HG02642 (cell line): ENCODE data around the gene QPRT.
"Not testable (repeated sequence)": the region's sequence is repeated elsewhere in the genome, so short reads cannot be mapped to it uniquely, and the experiment has no call there.

ENCODE experiments used
- ATAC-seq: cut with Tn5 transposase; IDR thresholded peaks from one replicate; pipeline ENCODE4 v1.9.1; 2021; ENCODE audit warnings: mild to moderate bottlenecking; ENCODE audit not compliant: unreplicated experiment, poor library complexity

Gene QPRT

GRCh38 chr16:29688172-29688571, 9.2 kb downstream of the QPRT start:
- no peak for ATAC-seq

DNA sequence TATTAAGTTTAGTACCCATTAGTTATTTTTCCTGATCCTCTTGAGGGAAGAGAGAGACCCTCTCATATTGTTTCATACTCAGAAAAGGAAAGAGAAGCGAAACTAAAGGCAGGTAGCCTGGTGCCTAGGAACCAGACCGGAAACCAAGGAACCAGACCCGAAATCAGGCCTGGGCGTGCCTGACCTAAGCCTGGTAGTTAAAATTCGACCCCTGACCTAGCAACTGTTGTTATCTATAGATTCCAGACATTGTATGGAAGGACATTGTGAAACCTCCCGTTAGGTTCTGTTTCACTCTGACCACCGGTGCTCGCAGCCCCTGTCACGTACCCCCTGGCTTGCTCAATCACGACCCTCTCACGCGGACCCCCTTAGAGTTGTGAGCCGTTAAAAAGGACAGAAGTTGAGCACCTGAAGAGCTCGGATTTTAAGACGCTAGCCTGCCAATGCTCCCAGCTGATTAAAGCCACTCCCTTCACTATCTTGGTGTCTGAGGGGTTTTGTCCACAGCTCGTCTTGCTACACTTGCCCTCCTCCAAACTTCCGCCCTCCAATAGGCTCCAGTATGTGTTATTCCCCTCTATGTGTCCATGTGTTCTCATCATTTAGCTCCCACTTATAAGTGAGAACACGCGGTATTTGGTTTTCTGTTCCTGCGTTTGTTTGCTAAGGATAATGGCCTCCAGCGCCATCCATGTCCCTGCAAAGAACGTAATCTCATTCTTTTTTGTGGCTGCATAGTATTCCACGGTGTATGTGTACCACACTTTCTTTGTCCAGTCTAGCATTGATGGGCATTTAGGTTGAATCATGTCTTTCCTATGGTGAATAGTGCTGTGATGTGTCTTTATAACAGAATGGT, 10.7 kb downstream of the QPRT start:
- not testable (repeated sequence) for ATAC-seq

DNA sequence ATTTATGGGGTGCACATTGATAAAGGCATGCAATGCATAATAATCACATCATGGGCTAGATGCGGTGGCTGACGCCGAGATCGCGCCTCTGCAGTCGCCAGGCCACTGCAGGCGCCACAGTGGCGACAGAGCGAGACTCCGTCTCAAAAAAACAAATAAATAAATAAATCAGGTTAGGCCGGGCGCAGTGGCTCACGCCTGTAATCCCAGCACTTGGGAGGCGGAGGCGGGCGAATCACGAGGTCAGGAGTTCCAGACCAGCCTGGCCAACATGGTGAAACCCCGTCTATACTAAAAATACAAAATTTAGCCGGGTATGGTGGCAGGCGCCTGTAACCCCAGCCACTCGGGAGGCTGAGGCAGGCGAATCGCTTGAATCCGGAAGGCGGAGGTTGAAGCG, 13.6 kb downstream of the QPRT start:
- ATAC-seq = not testable (repeated sequence)

DNA sequence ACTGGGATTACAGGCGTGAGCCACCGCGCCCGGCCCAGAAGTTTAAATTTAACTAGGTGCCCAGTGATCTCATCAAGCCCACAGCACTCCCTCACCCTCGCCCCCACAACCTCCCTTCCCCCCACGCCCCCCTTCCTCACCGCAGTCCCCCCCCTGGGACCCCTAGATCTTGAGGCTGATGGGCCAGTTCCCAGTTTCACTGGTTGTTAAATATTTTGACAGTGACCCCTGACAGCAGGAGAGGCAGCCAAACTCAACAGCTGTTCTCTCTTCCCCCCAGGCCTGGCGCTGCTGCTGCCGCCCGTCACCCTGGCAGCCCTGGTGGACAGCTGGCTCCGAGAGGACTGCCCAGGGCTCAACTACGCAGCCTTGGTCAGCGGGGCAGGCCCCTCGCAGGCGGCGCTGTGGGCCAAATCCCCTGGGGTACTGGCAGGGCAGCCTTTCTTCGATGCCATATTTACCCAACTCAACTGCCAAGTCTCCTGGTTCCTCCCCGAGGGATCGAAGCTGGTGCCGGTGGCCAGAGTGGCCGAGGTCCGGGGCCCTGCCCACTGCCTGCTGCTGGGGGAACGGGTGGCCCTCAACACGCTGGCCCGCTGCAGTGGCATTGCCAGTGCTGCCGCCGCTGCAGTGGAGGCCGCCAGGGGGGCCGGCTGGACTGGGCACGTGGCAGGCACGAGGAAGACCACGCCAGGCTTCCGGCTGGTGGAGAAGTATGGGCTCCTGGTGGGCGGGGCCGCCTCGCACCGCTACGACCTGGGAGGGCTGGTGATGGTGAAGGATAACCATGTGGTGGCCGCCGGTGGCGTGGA, 15.6 kb downstream of the QPRT start:
- no peak for ATAC-seq

DNA sequence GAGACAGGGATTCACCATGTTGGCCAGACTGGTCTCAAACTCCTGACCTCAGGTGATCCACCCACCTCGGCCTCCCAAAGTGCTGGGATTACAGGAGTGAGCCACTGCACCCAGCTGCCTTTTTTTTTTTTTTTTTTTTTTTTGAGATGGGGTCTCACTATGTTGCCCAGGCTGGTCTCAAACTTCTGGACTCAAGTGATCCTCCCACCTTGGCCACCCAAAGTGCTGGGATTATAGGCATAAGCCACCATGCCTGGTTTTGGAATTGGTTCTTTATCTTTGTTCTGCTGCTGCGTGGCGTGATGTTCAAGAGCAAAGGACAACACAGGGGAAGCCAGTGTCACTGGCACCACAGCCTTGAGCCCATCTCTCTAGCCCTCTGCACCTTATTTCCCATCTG, 16.7 kb downstream of the QPRT start:
- not testable (repeated sequence) for ATAC-seq

- no peak for ATAC-seq
Measured at GRCh38 chr16:29696881-29697331, 17.9 kb downstream of the QPRT start.

DNA sequence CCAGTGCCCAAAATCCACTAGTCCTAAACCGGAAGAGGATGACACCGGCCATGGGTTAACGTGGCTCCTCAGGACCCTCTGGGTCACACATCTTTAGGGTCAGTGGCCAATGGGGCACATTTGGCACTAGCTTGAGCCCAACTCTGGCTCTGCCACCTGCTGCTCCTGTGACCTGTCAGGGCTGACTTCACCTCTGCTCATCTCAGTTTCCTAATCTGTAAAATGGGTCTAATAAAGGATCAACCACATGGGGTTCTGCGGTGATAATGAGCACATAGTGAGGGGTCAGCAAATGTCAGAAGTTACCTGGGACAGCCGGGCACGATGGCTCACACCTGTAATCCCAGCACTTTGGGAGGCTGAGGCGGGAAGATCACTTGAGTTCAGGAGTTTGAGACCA, 18.4 kb downstream of the QPRT start:
- no peak for ATAC-seq

DNA sequence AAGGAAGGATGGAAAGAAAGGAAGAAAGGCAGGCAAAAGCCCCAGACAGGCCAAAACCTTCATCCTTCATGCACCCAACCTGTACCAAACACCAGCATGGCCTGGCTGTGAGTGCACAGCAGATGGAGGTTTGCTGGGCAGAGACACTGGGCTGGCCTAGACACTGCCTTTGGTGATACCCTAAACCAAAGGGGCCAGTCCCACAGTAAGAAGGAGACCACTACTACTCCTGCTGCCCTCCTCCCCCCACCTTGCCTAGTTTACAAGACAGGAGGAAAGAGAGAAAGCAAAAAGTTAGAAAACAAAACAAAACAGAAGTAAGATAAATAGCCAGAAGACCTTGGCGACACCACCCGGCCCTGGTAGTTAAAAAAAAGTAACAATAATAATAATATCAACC, 19.1 kb downstream of the QPRT start:
- ATAC-seq = no peak

DNA sequence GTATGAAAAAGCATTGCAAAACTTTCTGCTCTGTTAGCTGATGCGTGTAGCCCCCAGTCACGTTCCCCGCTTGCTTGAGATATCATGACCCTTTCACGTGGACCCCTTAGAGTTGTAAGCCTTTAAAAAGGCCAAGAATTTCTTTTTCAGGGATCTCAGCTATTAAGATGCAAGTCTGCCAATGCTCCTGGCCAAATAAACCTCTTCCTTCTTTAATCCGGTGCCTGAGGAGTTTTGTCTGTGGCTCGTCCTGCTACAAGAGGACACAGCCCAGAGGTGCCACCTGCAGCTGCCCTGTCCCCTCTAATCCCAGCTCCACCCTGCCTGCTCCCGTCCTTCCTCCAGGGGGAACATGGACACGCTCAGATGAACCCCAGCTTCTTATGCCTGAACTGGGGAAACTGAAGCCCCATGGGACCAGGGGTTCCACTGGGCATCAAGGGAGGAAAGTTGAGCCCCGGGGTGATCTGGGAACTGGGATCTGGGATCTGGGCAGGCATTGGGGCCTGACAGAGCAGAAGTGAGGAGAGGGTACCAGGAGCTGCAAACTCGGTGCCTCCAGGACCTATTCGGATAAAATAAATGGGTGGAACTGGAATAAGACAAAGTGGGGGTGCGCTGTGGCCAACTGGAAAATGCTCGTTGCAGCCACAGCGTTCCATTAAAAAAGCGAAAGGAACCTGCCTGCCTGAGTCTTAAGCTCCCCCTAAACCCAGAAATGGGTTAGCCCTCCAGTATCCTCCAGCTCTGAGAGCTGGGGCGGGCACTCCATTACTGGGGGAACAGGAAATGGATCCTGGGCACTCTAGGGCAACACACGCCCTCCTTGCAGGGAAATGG, 19.7 kb downstream of the QPRT start:
- ATAC-seq = no peak

DNA sequence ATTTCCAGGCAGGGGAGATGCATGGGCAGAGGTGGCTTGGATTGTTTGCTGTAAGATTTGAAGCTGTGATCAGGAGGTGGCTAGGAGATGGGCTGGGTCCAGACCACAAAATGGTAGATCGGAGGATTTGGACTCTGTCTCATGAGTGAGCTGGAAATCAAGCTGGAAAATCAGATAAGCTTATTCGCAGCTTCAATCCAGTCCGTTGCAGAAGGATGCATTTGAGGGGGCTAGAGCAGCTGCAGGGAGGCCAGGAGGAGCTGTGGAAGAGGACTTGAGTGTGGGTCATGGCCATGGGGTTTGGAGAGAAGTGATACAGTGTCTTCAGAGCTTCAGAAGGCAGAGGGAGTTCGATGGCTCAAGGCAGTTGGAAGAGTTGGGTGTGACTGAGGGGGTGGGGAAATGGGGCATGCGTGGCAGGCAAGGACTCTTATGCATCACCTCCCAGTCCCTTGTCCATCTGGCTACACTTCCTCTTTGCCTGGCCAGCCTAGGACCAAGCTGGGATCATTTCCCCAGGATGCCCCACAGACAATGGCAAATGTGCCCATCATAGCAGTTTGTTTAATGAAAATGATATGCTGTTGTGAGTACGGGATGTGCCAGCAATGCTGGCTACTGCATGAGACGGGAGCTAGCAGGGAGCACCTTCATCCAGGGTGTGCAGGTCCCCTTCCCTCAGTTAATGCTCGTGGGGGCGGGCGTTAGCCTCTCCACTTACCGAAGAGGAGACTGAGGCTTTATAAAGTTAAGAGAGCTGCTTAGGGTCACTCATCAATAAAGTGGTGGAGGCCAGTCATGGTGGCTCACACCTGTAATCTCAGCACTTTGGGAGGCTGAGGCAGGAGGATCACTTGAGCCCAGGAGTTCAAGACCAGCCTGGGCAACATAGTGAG, 20.6 kb downstream of the QPRT start:
- no peak for ATAC-seq

DNA sequence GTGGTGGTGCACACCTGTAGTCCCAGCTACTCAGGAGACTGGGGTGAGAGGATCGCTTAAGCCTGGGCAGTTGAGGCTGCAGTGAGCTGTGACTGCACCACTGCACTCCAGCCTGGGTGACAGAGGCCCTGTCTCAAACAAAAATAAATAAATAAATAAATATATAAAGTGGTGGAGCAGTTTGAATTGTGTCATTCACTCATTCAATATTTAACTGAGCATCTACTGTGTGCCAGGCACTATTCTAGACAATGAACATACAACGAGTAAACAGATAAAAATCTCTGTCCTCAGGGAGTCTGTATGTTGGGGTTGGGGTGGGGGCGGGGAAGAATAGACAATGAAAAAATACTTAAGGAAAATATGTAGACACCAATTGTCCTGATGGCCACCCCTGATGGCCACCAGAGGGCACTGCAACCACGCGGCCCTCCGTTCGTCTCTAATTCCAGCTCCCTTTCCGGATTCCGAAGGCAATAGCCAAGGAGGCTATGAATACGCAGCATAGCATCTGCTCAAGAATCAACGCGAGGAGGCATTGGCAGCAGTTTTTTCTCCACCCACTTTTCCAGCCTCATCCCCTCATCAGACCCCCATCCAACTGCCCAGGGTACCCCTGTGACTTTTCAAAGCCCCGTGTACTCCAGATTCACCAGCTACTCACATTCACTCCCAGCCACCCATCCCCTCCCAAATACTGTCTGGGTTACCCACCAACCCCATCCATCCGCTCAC, 21.4 kb downstream of the QPRT start:
- ATAC-seq = no peak

- ATAC-seq = no peak
Measured at GRCh38 chr16:29701214-29701555, 22.2 kb downstream of the QPRT start.

- ATAC-seq = peak; percentile 35
Measured at GRCh38 chr16:29702269-29702668, 23.3 kb downstream of the QPRT start.

DNA sequence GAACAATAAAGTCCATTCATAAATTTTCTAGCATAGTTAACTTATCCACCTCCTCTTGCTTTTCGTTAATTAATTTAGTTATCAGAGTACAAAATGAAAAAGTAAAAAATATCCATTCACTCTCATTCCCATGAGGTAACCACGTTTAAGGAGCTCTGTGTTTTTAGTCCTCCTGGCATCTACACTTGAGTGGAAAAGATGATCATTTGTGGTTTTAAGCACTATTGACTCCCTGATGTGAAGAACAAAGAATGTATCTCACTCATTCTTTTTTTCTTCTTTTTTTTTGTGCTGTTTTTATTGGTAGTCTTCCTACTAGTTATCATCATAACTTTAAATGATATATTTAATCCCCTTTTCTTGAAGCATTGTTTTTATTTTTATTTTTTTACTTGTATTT, 26.1 kb downstream of the QPRT start:
- no peak for ATAC-seq

DNA sequence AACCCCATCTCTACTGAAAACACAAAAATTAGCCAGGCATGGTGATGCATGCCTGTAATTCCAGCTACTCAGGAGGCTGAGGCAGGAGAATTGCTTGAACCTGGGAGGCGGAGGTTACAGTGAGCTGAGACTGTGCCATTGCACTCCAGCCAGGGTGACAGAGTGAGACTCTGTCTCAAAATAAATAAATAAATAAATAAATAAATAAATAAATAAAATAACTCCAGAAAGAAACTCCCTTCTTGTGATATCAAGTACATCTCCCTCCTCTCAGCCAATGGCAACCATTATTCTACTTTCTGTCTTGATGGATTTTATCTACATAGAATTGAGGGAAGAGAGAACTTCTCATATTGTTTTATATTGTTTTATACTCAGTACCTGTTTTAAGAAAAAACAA, 28.2 kb downstream of the QPRT start:
- not testable (repeated sequence) for ATAC-seq

GRCh38 chr16:29708917-29709600, 30.1 kb downstream of the QPRT start:
- no peak for ATAC-seq

DNA sequence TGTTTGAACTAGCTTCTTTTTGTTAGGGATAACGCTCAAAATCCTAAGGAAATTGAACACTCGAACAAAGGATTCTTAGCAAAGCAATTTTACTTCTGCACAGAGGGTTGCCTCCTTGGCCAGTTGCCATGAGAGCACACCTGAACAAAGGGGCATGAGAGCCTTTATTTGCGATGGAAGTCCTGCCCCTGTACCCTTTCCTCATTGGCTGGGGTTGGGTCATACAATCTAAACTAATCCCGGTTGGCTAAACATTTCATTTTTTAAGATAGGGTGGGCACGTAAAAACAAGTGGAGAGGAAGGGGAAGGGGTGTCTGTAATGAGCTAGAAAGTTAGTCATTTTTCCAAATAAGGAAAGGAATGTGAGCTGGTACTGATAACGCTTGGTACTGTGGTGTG, 30.7 kb downstream of the QPRT start:
- ATAC-seq = not testable (repeated sequence)
